ENCODE results near the gene MAD1L1.
"Not testable (repeated sequence)": the region's sequence is repeated elsewhere in the genome, so short reads cannot be mapped to it uniquely, and the experiment has no call there.

The MAD1L1 gene

DNA sequence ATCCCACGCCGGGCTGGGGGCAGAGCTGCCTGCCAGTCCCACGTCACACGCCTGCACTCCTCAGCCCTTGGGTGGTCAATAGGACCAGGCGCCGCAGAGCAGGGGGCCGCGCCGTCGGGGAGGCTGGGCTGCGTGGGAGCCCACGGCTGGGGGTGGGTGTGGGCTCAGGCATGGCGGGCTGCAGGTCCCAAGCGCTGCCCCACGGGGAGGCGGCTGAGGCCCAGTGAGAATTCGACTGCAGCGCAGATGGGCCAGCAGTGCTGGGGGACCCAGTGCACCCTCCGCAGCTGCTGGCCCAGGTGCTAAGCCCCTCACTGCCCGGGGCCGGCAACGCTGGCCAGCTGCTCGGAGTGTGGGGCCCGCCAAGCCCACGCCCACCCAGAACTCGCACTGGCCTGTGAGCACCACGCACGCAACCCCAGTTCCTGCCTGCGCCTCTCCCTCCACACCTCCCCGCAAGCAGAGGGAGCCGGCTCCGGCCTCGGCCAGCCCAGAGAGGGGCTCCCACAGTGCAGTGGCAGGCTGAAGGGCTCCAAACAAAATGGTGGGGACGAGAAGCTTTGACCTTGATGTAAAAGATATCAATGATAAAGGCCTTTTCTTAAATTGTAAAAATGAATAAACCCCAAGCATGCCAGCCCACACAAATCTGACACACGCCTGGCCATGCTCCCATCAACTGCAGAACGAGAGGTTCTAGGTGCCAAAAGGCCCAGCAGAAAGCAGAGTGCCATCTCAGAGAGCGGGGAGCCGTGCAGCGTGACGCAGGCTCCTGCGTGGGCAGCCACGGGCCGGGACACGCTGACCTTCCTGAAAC lies 255.5 kb downstream of the MAD1L1 start:
- no peak for DNase-seq

DNA sequence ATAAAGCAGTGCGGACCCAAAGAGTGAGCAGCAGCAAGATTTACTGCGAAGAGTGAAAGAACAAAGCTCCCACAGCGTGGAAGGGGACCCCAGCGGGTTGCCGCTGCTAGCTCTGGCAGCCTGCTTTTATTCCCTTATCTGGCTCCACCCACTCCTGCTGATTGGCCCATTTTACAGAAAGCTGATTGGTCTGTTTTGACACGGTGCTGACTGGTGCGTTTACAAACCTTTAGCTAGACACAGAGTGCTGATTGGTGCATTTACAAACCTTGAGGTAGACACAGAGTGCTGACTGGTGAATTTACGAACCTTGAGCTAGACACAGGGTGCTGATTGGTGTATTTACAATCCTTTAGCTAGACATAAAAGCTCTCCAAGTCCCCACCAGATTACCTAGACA lies 256.2 kb downstream of the MAD1L1 start:
- not testable (repeated sequence) for DNase-seq

DNA sequence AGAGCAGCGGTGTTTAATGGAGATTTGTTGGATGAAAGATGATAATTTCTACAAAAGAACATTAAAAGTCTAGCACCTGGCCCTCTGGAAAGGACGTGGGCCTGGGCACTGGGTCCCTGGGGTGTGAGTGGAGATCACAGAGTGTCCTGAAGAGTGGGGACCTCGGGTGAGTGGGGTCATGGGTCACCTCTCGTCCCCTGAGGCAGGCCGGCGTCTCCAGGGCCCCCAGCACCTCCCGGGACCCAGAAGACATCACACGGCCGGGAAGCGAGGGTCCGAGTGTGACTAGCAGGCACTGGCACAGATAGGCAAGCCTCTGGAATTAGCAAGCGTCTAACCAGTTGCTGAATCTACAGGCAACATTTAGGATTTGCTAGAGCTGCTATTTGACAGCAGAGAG lies 257.2 kb downstream of the MAD1L1 start:
- no peak for DNase-seq

DNA sequence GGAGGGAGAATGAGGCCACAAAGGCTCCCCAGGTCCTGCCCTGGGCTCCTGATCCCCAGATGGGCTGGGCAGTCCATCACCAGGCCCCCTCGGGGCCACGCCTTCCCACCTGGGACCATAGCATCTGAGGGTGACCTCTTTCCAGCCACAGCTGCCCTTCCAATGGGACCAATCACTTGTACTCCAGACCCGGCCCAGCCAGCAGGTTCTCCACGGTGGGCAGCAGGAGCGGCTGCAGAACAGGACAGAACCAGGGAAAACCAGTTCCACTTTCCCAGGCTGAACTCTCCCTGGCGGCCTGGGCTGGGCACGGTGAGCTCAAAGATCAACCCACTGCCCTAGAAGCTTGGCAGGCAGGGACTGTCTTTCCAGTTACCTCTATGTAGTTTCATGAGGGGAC lies 257.6 kb downstream of the MAD1L1 start:
- no peak for DNase-seq

DNA sequence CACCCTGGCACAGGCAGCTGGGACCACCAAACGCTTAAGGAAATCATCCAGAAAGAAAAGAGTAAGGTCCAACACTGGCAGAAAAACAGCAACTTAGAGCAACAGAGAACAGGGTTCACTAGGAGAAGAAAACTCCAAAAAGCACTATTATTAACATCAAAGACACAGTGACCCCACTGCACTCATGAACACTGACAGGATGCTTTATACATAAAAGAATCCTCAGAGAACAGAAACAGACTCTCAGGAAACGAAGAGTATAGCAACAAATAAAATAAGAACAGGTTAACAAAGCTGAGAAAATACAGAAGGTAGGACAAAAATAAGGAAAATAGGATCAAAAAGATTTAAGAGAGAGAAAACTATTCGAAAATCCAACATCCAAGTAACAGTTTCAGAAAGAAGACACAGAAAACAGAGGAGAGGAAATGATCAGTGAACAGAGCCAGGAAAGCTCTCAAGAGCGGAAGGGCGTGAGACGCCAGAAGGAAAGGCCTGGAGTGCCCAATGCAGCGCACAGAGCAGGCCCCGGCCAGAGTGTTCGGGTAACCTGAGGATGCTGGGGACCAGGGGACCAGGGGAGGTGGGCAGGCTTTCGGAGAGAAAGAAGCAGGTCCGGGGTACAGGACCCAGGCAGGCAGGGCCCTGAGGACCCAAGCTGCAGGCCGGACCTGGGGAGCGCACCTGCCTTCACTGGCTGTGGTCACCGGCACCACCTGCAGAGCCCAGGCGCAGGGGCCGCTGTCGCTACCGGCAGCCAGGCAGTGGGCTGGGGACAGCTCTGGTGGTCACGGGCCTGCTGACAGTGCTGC lies 258.2 kb downstream of the MAD1L1 start:
- no peak for DNase-seq

DNA sequence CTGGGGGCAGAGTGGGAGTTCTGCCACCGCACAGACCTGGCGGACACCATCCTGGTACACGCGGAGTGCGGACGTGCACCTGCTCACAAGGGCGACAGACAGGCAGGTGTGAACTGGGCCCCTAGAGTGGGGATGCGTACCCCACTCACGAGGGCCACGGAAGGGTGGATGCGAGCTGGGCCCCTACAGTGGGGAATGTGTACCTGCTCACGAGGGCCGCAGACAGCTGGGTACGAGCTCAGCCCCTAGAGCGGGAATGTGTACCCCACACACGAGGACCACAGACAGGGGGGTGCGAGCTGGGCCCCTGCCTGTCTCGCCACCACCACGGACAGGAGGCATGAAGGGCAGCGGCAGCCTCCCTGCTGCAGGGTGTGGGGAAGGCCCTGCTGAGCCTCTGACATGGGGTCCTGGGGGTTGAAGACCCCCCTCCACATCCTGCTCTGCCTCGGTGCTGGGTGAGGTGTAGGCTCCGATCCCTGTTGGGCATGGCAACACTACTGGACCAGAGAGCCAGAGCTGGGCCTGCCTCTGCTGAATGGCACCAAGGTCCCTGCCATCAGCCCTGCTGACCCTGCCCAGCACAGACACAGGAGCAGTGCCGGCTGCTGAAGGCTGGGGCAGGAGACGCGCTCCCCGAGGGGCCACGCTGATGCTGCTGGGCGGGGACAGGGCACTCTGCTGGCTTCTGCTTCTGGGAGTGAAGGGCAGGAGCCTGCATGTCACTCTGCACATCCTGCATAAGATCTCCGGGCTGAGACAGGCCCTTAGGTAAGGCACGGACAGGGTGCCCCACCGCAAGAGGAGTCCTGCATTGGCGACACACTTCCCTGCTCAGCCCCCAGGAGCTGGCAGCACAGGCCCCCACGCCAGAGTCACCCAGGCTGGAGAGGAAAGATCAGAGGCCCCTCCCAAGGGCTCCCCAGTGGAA lies 259.2 kb downstream of the MAD1L1 start:
- no peak for DNase-seq

DNA sequence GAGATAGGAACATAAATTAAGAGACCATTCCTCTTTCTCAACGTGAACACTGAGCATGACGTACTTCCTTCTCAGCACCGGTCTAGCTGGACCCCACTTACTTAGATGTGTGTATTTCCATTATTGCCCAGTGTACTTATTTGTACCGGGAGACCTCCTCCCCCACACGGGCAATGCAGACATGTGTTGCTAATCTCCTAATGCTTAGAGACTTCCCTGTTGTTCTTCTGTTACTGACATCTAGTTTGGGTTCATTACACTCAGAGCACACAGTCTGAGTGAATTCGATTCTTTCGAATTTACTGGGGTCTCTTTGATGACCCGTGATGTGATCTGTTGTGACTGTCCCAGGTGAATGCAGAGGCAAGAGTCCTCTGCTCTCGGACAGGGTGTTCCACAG lies 260.0 kb downstream of the MAD1L1 start:
- no peak for DNase-seq

DNA sequence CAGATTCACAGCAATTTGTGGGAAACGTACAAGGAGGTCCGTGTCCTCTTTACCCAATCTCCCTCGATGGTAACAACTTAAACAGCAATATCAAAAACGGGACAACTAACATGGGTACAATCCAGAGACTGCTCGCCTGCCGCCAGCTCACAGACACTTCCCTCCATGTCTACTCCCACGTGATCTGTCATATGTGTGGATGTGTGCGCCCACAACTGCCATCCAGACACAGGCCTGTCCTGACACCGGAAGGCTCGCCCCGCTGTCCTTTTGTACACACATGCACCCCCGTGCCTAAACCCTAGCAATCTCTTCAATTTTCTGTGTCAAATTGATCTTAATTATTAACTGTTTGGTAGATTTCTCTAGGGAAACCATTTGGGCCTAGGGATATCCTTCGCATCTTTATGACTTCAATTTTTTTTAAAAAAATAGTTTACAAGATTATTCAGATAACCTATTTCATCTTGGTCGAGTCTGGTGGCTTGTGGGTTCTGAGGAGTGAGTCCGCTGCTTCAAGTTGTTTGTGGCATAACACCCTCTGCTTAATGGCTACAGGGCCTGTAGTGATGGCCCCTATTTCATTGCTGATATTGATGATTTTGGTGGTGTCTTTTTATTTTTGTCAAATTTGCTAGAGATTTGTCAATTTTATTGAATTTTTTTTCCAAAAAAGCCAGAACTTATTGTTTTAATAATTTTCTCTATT lies 260.6 kb downstream of the MAD1L1 start:
- DNase-seq = no peak

DNA sequence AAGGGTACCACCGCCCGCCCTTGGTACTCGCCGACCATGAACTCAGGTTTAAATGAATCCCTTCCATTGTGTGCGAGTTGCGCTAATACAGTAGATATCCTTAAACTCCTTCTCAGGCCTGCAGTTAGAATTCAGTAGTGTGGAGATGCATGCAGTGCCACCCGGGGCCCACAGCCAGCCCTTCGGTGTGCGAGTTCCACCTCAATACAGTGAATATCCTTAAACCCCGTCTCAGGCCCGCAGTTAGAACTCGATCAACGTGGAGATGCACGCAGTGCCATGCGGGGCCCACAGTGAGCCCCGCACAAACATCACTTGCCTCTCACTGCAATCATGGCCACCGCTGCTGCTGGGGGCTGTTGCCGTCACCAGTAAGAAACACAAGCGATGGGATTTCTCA lies 261.9 kb downstream of the MAD1L1 start:
- DNase-seq = no peak

DNA sequence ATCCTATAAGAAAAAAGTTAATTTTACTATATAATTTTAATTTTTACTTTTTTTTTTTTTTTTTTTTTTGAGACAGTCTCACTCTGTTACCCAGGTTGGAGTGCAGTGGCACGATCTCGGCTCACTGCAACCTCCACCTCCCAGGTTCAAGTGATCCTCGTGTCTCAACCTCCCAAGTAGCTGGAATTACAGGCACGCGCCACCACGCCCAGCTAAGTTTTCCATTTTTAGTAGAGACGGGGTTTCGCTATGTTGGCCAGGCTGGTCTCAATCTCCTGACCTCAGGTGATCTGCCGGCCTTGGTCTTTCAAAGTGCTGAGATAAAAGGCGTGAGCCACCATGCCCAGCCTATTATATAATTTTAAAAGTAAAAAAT lies 262.5 kb downstream of the MAD1L1 start:
- not testable (repeated sequence) for DNase-seq

DNA sequence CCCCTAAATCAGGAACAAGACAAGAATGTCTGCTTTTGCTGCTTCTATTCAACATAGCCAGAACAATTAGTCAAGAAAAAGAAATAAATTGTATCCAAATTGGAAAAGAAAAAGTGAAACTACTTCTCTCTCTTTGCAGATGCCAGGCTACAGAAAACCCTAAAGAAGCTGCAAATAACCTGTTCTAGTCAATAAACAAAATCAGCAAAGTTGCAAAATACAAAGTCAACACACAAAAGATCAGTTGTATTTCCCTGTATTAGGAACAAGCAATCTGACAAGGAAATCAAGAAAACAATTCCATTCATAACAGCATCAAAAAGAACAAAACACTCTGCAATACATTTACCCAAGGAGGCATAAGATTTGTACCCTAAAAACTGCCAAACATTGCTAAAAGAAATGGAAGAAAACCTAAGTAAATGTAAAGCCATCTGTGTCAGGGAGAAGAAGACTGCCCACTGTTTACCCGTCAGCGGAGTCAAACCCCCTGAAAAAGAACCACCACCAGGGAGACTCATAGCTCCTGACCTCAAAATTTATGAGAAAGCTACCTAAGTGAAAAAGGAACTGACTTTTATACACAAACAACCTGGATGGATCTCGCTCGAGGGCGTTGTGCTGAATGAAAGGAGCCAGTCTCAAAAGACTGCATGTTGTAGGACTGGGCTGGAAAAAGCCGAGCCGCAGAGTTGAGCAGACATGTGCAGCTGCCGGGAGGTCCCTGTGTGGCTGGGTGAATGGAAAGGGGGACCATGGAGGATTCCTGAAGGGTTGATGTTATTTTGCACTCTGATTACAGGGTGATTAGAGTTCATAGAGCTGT lies 263.1 kb downstream of the MAD1L1 start:
- no peak for DNase-seq

DNA sequence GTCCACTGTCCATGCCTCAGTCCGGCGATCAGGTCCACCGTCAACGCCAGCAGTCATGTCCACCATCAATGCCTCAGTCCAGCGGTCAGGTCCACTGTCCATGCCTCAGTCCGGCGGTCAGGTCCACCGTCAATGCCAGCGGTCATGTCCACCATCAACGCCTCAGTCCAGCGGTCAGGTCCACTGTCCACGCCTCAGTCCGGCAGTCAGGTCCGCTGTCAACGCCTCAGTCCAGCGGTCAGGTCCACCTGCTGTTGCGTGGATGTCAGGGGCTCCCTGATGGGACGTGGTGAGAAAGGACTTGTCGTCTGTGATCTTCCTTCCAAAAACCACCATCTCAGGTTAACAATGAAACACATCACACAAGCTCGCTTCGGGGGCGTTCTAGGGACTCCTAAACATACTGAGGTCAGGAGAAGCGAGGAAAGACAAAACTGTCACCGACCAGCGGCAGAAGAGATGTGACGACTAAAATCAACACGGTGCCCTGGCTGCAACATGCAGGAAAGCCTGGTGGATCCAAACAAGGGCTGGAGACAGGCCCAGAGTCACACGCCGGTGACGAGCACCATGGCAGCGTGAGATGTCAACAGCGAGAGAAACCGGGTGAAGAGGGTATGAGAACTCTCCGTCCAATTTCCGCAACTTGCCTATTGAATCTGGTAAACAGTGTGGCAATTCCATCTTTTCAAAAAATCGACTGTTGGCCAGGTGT lies 264.2 kb downstream of the MAD1L1 start:
- DNase-seq = no peak

DNA sequence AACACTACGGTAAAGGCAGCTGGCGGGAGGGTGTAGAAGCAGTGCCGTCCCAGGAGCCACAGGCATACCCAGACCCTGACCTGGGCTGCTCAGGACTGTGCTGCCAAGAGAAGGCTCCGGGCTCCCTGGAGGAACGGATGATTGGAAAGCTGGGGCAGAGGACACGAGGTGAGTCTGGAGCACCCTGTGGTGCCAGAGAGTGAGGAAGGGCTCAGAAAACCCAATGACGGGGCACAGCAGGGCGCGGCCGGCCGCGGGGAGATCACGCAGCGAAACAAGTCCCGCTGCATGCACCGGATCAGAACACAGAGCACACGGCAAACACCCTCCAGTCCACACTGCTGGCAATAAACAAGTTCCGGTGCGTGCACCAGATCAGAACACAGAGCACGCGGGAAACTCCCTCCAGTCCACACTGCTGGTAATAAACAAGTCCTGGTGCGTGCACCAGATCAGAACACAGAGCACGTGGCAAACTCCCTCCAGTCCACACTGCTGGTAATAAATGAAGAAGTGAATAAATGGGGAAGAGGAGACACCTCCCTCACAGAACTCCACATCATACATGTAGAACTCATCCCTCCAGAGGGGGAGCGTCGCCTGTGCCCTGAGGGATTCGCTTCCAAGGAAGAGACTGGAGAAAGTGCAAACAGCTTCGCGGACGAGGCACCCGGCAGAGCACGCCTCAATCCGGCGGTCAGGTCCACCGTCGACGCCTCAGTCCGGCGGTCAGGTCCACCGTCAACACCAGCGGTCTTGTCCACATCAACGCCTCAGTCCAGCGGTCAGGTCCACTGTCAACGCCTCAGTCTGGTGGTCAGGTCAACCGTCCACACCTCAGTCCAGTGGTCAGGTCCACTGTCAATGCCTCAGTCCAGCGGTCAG lies 265.0 kb downstream of the MAD1L1 start:
- no peak for DNase-seq

DNA sequence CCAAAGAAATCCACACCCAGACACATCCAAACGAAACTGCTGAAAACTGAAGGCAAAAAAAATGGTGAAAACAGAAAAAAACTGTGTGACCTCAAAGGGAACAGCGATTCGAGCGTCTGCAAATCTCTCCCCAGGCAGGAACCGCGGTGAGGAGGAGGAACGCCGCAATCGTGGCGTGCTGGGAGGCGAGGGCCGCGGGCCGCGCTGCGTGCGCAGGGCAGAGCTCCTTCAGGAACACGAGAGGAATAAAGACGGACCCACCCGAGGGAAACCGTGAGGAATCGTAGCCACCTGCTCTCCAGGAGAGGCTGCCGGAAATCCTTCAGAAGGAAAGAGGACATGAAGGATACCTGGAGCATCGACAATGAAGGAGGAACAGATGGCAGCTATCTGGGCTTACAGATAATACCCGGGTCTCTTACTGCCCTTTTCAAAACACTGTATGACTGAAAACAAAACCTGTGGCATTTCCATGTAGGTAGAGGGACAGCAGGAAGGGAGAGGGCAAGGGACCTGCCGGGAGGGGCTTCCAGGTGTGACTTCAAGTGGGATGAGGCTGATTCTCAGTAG lies 266.0 kb downstream of the MAD1L1 start:
- DNase-seq = no peak

DNA sequence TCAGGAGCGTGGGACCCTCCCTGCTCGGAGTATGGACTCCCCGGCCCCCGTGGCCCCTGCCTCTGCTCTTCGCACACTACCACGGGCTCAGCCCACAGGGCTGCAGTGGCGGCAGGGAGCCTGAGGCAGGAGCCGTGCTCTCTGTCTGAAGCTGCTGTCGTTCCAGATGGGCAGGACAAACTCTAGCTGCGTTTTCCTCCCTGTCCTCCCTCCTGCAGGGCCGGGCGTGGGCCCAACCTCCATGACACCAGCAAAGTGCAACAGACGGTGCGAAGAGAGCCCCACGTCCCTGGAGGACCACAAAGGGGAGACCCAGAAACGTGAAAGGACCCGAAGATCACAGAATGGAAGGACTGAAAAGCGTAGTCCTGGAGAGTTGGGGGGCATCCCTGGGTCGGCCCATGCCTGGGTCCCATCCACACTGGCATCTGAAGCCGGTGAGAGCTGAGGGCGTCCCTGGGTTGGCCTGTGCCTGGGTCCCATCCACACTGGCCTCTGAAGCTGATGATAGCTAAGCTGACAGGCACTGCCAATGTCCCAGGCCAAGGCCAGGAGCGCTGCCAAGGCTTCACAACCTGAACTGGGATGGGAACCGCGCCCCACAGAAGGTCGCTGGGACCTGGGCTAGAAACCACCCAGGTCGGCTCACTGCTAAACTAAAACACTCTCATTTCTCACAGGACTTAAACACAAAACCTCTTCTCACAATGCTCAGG lies 267.0 kb downstream of the MAD1L1 start:
- no peak for DNase-seq

DNA sequence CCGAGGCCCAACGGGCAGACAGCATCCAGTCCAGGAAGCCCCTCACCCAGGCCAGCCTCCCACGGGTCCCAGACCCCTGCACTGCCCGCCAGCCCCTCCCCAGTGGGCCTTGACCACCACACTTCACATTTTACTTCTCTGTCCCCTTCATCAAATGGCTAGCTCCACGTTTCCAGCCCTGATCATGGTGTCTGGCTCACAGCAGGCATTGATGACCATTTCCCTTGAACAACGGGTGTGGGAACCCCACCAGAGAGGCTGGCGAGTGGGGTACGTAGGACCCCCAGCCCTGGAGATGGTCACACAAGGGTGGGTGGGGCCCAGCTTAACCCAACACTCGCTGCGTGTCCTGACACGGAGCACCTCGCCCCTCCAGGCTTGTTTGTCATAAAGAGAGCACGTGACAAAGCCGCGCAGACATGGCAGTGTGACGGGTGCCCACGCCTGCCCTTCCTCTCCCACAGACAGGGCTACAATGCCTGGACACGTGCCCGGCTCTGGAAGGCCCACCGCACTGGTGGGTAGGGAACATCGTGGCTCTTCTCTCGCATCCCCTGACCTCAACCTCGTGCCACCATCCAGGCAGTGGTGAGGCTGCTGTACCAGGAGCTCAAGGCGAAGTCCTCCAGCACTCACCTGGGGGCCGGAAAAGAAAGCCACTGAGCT lies 267.7 kb downstream of the MAD1L1 start:
- DNase-seq = no peak

DNA sequence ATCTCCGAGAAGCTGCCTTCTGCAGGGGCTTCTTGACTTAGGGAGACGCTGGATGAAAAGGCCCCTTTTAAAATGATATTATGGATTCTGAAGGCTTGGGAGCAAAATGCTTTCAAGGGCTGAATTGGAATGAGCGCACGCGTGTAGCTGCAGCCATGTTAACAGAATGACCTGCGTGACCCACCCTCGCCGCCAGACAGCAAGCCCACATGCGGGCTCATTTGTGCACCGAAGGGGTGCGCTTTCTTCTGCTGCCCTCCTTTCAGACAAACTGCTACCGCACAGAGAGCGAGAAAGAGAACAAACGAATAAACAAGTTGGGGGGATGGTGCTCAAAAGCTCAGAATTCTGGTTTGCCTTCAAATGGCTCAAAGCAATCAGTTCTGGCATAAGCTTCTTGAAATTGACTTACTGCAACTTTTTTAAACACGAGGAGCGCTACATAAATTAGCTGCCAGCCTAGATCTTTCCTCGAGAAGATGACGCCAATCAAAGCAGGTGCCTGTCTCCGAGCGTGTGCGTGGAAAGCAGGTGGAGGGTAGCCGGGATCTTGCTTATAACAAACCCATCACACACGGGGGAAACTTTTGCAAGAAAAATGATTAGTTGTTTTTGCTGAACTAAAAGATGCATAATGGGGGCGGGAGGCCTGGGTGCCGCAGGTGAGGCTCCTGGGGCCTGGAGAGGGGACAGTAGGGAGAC lies 268.4 kb downstream of the MAD1L1 start:
- no peak for DNase-seq

DNA sequence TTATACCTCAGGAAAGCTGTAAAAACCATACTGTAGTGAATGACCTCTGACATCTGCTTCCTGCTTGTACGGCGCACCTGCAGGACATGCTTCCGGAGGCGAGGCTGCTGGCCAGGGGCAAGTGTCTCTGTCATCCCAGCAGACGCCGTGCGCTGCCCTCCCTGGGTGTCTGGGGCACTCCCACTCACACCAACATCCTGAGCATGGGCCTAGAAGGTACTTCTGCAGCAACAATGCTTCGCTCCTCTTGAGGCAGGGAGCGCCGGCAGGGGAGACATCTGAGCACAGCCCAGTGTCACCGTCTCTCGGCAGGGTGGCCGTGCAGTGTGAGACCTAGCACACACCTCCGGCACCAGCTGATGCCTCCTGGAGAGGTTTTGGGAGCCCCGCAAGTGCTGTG lies 269.2 kb downstream of the MAD1L1 start:
- no peak for DNase-seq
